ENCODE data around the gene CRTAC1. TPM values are rescaled to one million over a fixed set of nuclear protein-coding genes. Genes with fewer than 3 reads are reported as not detected.

Gene CRTAC1
- total RNA-seq, 1 donor from 2014 or later: 128 TPM

GRCh38 chr10:97904018-97904381 is 126.4 kb downstream of the CRTAC1 start:
- Histone ChIP-seq H3K4me3 (no peak overlapping the region), H3K27me3 (no peaks in the 10 kb centered on the region), H3K36me3 (no peaks in the 10 kb centered on the region), H3K27ac (no peak overlapping the region), H3K9me3 (no peaks in the 10 kb centered on the region), H3K4me1 (no peaks in the 10 kb centered on the region)
- DNase-seq (no peak), ATAC-seq (peak; percentile 32)
- intact Hi-C loops (cut with DNase I): no loop called here
- TF ChIP-seq, protein P1, sequence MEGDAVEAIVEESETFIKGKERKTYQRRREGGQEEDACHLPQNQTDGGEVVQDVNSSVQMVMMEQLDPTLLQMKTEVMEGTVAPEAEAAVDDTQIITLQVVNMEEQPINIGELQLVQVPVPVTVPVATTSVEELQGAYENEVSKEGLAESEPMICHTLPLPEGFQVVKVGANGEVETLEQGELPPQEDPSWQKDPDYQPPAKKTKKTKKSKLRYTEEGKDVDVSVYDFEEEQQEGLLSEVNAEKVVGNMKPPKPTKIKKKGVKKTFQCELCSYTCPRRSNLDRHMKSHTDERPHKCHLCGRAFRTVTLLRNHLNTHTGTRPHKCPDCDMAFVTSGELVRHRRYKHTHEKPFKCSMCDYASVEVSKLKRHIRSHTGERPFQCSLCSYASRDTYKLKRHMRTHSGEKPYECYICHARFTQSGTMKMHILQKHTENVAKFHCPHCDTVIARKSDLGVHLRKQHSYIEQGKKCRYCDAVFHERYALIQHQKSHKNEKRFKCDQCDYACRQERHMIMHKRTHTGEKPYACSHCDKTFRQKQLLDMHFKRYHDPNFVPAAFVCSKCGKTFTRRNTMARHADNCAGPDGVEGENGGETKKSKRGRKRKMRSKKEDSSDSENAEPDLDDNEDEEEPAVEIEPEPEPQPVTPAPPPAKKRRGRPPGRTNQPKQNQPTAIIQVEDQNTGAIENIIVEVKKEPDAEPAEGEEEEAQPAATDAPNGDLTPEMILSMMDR (IDR thresholded peaks at IDR 0.05): no peak

- intact Hi-C loops (cut with DNase I): no loop called here
- Histone ChIP-seq H3K36me3 (no peaks in the 10 kb centered on the region), H3K9me3 (no peaks in the 10 kb centered on the region), H3K4me3 (no peak overlapping the region), H3K4me1 (peaks cover 4% of the 10 kb centered on the region), H3K27me3 (no peaks in the 10 kb centered on the region), H3K27ac (no peak overlapping the region)
- DNase-seq (no peak), ATAC-seq (no peak)
- TF ChIP-seq, protein P1 (IDR thresholded peaks at IDR 0.05): no peak
These were observed 127.0 kb downstream of the CRTAC1 start for GRCh38 chr10:97903128-97904017.

DNA sequence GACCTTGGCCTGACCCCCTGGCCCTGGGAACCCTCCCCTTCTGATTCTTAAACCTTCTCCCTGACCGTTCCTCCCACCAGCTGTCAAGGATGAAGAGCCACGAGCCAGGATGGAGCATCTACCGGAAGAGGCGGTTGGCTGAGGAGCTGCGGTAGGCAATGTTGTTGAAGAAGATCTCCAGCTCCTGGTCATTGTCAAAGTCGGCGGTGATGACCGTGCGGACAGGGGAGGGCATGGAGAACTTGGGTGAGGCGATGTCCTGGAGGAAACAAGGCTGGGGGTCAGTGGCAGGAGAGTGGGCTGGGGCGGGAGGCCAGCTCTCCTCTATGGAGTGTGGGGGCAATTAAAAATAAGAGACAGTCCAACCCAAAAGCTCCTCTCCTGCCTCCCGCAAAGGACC is 129.0 kb downstream of the CRTAC1 start:
- DNase-seq (no peak), ATAC-seq (no peak)
- Histone ChIP-seq H3K27me3 (no peaks in the 10 kb centered on the region), H3K4me3 (no peak overlapping the region), H3K9me3 (no peaks in the 10 kb centered on the region), H3K27ac (no peak overlapping the region), H3K4me1 (peaks cover 4% of the 10 kb centered on the region), H3K36me3 (no peaks in the 10 kb centered on the region)
- intact Hi-C loops (cut with DNase I): no loop called here
- TF ChIP-seq, protein P1 (IDR thresholded peaks at IDR 0.05): no peak

GRCh38 chr10:97898429-97898828 is 132.0 kb downstream of the CRTAC1 start:
- no peaks in the 10 kb centered on the region for H3K36me3 ChIP-seq
- intact Hi-C loops (cut with DNase I): no loop called here
- H3K4me3 ChIP-seq: no peak overlapping the region
- TF ChIP-seq, protein P1 (IDR thresholded peaks at IDR 0.05): no peak
- no peaks in the 10 kb centered on the region for H3K9me3 ChIP-seq
- DNase-seq: no peak
- H3K27ac ChIP-seq: no peak overlapping the region
- H3K4me1 ChIP-seq: peaks cover 4% of the 10 kb centered on the region
- peak; percentile 12 for ATAC-seq
- H3K27me3 ChIP-seq: no peaks in the 10 kb centered on the region

DNA sequence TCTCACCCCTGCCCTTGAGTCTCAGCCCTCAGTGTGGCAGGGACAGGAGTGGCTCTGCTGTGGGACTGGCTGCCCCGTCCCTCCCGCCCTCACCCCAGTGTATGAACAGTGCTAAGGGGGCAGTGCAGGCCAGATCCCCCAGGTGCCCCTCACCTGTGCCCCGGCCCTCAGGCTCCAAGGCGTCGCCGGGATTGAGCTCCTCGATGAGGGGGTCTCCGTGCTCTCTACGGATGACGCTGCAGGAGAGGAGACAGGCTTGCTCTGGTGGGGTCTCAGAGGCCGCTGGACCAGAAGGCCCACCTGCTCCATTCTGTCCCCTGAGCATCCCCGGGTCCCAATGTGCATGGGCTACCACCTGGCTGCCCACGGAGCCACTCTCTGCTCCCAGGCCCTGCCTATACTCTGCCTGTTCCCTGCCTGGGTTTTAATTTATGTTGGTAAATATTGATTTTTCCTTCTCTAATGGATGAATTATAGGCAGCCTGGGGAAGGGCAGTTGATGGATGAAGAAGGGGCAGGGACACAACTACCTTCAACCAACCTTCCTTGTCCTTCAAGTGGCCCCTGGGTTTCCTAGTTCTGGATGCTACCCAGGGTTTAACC is 133.6 kb downstream of the CRTAC1 start:
- H3K9me3 ChIP-seq: no peaks in the 10 kb centered on the region
- TF ChIP-seq, protein P1 (IDR thresholded peaks at IDR 0.05): no peak
- H3K4me1 ChIP-seq: peaks cover 8% of the 10 kb centered on the region
- H3K27me3 ChIP-seq: no peaks in the 10 kb centered on the region
- intact Hi-C loops (cut with DNase I): no loop called here
- ATAC-seq: no peak
- H3K36me3 ChIP-seq: no peaks in the 10 kb centered on the region
- DNase-seq: no peak
- no peak overlapping the region for H3K4me3 ChIP-seq
- no peak overlapping the region for H3K27ac ChIP-seq

Measured in upper lobe of right lung (tissue), 1 donor.